Stomach smooth muscle (tissue), 2 donors: ENCODE results near the gene GRID1.

Experiments
- H3K27ac ChIP-seq: one replicate; pipeline ENCODE4 v1.7.0; 2013; ENCODE audit warnings: mild to moderate bottlenecking, low read length, inconsistent platforms
- H3K27me3 ChIP-seq, 2 donors: one replicate each; pipeline ENCODE4 v1.7.0; 2013; ENCODE audit warnings: low read length in 2 of 2; ENCODE audit not compliant: insufficient read depth in 2 of 2, control insufficient read depth in 1 of 2
- H3K36me3 ChIP-seq, 2 donors: one replicate each; pipeline ENCODE4 v1.7.0; 2013; ENCODE audit warnings: low read length in 2 of 2; ENCODE audit not compliant: control insufficient read depth in 2 of 2, insufficient read depth in 2 of 2
- H3K4me1 ChIP-seq: one replicate; pipeline ENCODE4 v1.7.0; 2013; ENCODE audit warnings: low read length; ENCODE audit not compliant: control insufficient read depth, insufficient read depth
- H3K4me3 ChIP-seq, 2 donors: one replicate each; pipeline ENCODE4 v1.7.0; 2013; ENCODE audit warnings: low read length in 2 of 2
- H3K9ac ChIP-seq, 2 donors: one replicate each; pipeline ENCODE4 v1.7.0; 2013; ENCODE audit warnings: low read length in 2 of 2, mild to moderate bottlenecking in 1 of 2
- H3K9me3 ChIP-seq, 2 donors: one replicate each; pipeline ENCODE4 v1.7.0; 2013; ENCODE audit warnings: low read length in 2 of 2; ENCODE audit not compliant: control insufficient read depth in 2 of 2
- donor health status: healthy.
- donor health status: Pancreatic carcinoma.

Gene GRID1

DNA sequence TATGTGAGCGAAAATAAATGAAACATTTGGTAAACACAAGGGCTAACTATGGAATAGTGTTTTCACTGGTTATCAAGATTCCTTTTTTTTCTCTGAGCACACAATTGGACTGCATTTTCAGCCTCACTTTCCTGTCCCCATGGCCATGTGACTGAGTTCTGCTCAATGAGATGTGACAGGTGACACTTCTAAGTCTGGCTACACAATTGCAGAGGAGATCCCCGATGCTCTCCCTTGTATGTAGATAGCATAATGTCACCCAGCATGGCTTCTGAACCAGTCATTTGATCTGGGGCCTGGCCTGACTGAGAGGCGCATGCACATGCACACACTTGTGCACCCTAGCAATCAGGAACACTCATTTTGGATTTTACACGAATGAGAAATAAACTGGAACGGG is 581.8 kb downstream of the GRID1 start:
- Histone ChIP-seq H3K4me1 (peaks cover 13% of the 10 kb centered on the region), H3K27ac (no peak overlapping the region), H3K9me3 (no peaks in the 10 kb centered on the region), H3K9ac (no peak overlapping the region), H3K27me3 (no peaks in the 10 kb centered on the region), H3K36me3 (no peaks in the 10 kb centered on the region), H3K4me3 (no peak overlapping the region)

DNA sequence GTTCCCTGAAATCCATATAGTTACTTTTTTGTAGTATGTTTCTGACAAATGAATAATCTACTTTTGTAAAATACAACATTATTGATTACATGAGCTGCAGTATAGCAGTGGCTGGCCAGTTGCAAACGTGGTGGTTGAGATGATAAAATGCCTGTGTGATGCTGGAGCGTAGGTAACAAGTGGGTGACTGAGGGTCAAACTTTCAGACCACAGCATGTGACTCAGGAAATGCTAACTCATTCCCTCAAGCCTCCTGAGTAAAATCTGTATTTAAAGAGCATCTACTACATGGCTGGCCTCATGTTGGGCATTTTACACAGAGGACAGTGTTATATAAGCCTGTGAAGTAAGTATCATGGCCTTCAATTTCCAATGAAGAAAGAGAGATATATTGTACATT is 585.2 kb downstream of the GRID1 start:
- H3K27ac ChIP-seq: no peak overlapping the region
- no peak overlapping the region for H3K4me3 ChIP-seq

DNA sequence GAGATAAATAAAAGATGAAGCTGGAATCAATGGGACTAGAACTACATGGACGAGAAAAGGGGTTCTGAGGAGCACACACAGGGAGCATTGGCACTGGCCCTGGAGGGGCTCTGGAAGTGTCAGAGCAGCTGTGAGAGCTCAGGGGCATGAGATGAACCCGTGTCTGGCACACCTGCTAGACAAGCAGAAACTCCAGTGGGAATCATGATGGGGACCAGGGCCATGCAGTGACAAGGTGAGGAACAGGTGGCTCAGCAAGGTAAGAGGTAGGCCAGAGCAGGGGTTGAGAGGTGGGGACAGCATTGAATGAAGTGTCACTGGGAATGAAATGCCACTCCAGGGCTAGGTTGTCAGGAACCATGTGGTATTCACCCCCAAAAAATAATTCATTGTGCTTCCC is 588.5 kb downstream of the GRID1 start:
- H3K36me3 ChIP-seq: no peaks in the 10 kb centered on the region
- no peaks in the 10 kb centered on the region for H3K4me1 ChIP-seq
- no peak overlapping the region for H3K4me3 ChIP-seq
- H3K27me3 ChIP-seq: no peaks in the 10 kb centered on the region
- no peak overlapping the region for H3K27ac ChIP-seq
- H3K9me3 ChIP-seq: no peaks in the 10 kb centered on the region
- no peak overlapping the region for H3K9ac ChIP-seq

More for the DNA sequence above, 585.2 kb downstream of the GRID1 start:
- Histone ChIP-seq H3K9ac (no peak overlapping the region), H3K36me3 (no peaks in the 10 kb centered on the region), H3K27me3 (no peaks in the 10 kb centered on the region), H3K4me1 (no peaks in the 10 kb centered on the region), H3K9me3 (no peaks in the 10 kb centered on the region)

DNA sequence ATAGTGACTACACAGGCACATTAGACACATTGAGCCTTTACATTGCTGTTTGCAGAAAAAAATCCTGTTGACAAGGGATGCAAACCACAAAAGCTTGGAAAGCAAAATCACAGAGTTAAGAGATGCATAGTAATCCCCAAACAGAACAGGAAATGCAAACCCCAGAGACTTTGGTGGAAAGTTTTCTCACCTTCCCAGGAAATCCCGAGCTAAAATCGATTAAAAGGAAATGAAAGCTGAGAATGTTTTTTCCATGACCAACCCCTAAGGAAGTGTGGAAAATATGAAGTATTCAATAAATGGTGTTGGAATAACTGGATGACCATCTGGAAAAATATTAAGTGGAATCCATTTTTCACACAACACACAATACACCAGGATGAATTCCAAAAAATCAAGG is 598.7 kb downstream of the GRID1 start:
- Histone ChIP-seq H3K27ac (no peak overlapping the region), H3K27me3 (no peaks in the 10 kb centered on the region), H3K4me1 (no peaks in the 10 kb centered on the region), H3K9me3 (no peaks in the 10 kb centered on the region), H3K4me3 (no peak overlapping the region), H3K36me3 (no peaks in the 10 kb centered on the region), H3K9ac (no peak overlapping the region)

DNA sequence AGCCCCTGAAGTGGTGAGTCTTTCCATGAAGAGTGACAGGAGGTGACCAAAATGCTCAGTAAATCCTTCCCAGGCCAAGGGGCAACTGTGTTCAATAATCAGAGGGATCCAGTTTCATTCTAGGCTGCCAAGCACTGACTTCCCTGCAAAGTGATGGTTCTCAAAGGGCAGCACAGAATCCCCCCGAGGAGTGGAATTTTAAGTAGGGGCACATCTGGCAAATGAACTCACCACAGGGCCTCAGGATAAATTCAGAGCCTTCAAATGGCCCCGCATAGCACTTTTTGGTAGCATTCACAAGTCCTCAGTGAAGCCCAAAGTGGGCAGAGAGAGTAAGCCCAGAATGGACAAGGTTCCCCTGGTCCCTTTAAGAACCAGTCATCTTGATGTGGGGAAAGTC is 602.5 kb downstream of the GRID1 start:
- no peak overlapping the region for H3K4me3 ChIP-seq
- no peaks in the 10 kb centered on the region for H3K36me3 ChIP-seq
- H3K9me3 ChIP-seq: no peaks in the 10 kb centered on the region
- H3K4me1 ChIP-seq: no peaks in the 10 kb centered on the region
- no peaks in the 10 kb centered on the region for H3K27me3 ChIP-seq
- no peak overlapping the region for H3K9ac ChIP-seq
- H3K27ac ChIP-seq: no peak overlapping the region

DNA sequence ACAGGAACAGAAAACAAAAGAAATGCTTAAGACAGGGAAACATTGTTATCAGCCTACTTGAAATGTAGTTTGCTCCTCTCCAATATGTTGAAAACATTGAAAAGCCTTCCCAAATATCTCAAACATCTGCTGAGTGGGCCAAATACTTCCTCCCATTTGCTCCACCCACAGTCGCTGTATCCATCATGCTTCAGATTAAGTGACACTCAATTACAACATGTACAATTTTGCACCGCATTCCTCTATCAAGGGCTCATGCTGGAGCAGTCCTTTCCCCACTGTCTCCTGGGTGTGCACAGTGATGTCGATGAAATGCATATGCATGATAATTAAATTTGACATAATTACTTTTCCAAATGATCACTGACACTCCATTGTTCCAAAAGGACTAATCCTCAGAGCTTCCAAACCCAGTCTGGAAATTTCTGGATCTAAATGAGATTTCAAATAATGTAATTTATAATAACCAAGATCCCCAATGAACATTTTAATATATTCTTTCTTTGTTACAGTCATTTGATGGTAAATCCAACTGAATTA is 604.6 kb downstream of the GRID1 start:
- Histone ChIP-seq H3K27me3 (no peaks in the 10 kb centered on the region), H3K27ac (no peak overlapping the region), H3K9ac (no peak overlapping the region), H3K9me3 (no peaks in the 10 kb centered on the region), H3K36me3 (no peaks in the 10 kb centered on the region), H3K4me1 (no peaks in the 10 kb centered on the region), H3K4me3 (no peak overlapping the region)

DNA sequence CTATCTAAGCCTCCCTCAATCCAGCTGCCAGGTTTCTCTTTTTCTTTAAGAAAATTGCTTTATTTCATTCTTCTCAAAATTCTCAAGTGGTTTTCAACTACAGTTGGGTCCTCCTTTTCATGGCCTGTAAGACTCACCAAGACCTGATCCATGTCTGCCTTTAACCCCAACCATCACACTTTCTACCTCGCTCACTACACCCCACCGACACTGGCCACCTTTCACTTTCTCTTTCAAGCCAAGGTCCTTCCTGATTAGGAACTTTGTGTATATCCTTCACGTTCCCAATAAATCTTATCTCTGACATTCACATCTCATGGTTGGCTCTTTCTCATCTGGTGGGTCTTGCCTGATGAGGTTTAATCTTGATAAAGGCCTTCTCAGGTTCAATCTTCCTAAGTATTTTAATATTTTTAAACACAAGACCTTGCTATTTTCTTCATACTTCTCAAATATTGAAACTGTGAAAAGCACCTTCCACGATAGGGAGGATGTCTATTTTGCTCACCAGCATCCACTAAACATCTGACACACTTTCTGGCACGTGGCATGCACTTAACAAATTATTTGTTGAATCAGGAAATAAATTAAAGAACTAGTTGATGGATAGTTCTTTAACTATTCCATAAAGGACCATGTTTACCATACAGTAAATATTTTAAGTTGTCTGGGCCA is 624.8 kb downstream of the GRID1 start:
- Histone ChIP-seq H3K4me3 (no peak overlapping the region), H3K9me3 (no peaks in the 10 kb centered on the region), H3K27ac (no peak overlapping the region)

DNA sequence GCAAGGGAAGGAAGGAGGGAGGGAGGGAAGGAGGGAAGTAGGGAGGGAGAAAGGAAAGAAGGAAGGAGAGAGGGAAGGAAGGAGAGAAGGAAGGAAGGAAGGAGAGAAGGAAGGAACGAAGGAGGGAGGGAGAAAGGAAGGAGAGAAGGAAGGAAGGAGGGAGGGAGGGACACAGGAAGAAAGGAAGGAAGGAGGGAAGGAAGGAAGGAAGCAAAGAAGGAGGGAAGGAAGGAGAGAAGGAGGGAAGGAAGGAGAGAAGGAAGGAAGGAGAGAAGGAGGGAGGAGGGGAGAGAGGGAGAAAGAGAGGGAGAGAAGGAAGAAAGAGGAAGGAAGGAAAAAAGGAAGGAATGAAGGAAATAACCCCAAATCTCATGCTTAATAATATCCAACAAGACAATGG is 630.6 kb downstream of the GRID1 start:
- H3K36me3 ChIP-seq: no peaks in the 10 kb centered on the region
- no peaks in the 10 kb centered on the region for H3K4me1 ChIP-seq
- no peak overlapping the region for H3K4me3 ChIP-seq
- H3K27ac ChIP-seq: no peak overlapping the region
- H3K9me3 ChIP-seq: no peaks in the 10 kb centered on the region
- no peaks in the 10 kb centered on the region for H3K27me3 ChIP-seq
- no peak overlapping the region for H3K9ac ChIP-seq

More for the DNA sequence above, 624.8 kb downstream of the GRID1 start:
- Histone ChIP-seq H3K36me3 (no peaks in the 10 kb centered on the region), H3K9ac (no peak overlapping the region), H3K4me1 (no peaks in the 10 kb centered on the region), H3K27me3 (no peaks in the 10 kb centered on the region)

DNA sequence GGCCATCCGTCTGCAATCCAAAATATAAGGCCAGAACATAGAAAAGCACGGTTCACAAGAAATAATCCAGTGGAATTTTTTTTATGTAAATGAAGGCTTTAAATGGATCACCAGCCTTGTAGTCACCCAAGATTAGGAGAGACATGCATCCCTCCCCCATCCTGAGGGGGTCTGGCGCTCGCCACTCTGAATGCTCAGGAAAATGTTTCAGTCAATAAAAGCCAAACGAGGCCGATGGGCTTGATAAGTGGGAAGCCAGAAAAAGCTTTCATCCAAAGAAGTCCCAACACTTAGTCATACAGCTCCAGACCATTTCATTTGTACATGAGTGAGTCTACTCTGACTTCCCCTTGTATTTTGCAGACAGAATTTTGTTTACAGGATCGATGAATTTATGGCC is 631.8 kb downstream of the GRID1 start:
- Histone ChIP-seq H3K27ac (no peak overlapping the region), H3K4me3 (no peak overlapping the region), H3K4me1 (no peaks in the 10 kb centered on the region), H3K36me3 (no peaks in the 10 kb centered on the region), H3K9me3 (no peaks in the 10 kb centered on the region), H3K9ac (no peak overlapping the region), H3K27me3 (no peaks in the 10 kb centered on the region)

DNA sequence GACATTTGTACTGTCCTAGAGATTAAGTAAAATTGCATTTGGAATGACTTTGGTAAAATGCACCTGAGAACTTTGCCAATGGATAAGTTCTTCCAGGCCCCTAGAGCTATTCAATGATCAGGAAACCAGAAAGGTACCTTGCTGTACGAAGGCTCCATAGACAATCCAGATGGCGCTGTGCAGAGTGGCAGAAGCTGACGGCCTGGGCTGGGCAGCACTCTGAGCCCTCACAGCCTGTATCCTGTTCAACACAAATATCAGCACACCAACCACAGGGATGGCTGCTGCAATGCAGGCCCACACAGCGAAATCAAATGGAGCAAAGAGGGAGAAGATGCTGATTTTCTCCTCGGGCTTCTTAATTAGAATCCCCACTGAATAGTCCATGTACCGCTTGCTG is 642.4 kb downstream of the GRID1 start:
- no peaks in the 10 kb centered on the region for H3K27me3 ChIP-seq

DNA sequence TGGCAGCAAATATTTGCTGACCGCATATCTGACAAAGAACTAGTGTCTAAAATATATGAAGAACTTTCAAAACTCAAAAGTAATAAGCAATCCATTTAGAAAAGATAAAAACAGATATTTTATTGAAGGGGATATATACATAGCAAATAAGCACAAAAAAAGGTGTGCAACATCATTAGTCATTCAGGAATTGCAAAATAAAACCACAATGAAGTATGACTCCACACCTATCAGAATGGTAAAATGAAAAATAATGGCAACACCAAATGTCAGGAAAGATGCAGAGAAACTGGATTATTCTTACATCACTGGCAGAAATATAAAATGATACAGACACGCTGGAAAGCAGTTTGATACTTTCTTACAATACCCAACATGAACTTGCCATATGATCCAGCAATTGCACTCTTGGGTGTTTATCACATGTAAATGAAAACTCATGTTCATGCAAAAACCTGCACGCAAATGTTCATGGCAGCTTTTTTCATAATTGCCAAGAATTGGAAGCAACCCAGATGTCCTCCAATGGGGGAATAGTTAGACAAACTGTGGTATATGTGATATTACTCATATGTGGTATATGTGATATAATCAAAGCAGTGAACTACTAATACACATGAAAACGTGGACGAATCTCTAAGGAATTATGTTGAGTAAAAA is 645.5 kb downstream of the GRID1 start:
- no peak overlapping the region for H3K9ac ChIP-seq
- no peak overlapping the region for H3K4me3 ChIP-seq
- H3K9me3 ChIP-seq: no peaks in the 10 kb centered on the region
- no peak overlapping the region for H3K27ac ChIP-seq
- H3K27me3 ChIP-seq: no peaks in the 10 kb centered on the region
- no peaks in the 10 kb centered on the region for H3K4me1 ChIP-seq
- H3K36me3 ChIP-seq: peaks cover 0 to 3% of the 10 kb centered on the region in 2 donors

More for the DNA sequence above, 642.4 kb downstream of the GRID1 start:
- Histone ChIP-seq H3K9me3 (no peaks in the 10 kb centered on the region), H3K36me3 (peaks cover 0 to 3% of the 10 kb centered on the region in 2 donors), H3K27ac (no peak overlapping the region), H3K4me3 (no peak overlapping the region), H3K4me1 (no peaks in the 10 kb centered on the region), H3K9ac (no peak overlapping the region)
